ENCODE measurements around the gene FGD2.

- TF ChIP-seq CTCF (IDR thresholded peaks at IDR 0.05; ENCODE audit: control extremely low read depth in 1 of 3, insufficient read depth in 1 of 3, low read depth in 1 of 3, low read length in 3 of 3) (no peak), JUND (IDR thresholded peaks at IDR 0.05; ENCODE audit: low read length) (no peak), CEBPB (IDR thresholded peaks at IDR 0.05; ENCODE audit: low read depth, low read length) (no peak), CHD1 (IDR thresholded peaks at IDR 0.05; ENCODE audit: low read depth, low read length) (no peak), JUN (IDR thresholded peaks at IDR 0.05; ENCODE audit: low read depth, low read length) (no peak), SAP30 (IDR thresholded peaks at IDR 0.05; ENCODE audit: insufficient read depth, insufficient replicate concordance, low read length) (no peak), ZNF274 (IDR thresholded peaks at IDR 0.05; ENCODE audit: borderline replicate concordance, extremely low read depth, low read length) (no peak), RAD21 (IDR thresholded peaks at IDR 0.05 in 1 of 2, conservative IDR thresholded peaks at IDR 0.05 in 1 of 2; ENCODE audit: low read depth in 2 of 2, low read length in 2 of 2) (no peak), SIN3A (conservative IDR thresholded peaks at IDR 0.05 in 1 of 2, IDR thresholded peaks at IDR 0.05 in 1 of 2; ENCODE audit: low read depth in 1 of 2, low read length in 2 of 2) (no peak)
These were observed 44.2 kb downstream of the FGD2 start for GRCh38 chr6:37049758-37050044.

Data from H1 (cell line).